Sigmoid colon (tissue), 7 donors: Measurements from ENCODE around the gene TP53BP2. TPM values are rescaled to one million over a fixed set of nuclear protein-coding genes. Genes with fewer than 3 reads are reported as not detected.

Experiments used
- DNase-seq: peaks from one replicate; pipeline ENCODE4 v3.0.0-alpha.2; 2019
- H3K27ac ChIP-seq, 4 donors: fragments of 200-600 bp; sonication (generic); one replicate each; pipeline ENCODE4 v1.5.1; 2016 to 2019; ENCODE audit warnings: mild to moderate bottlenecking in 1 of 4
- H3K27me3 ChIP-seq, 3 donors: fragments of 200-600 bp; sonication (generic); one replicate each; pipeline ENCODE4 v1.5.1; 2019; ENCODE audit warnings: mild to moderate bottlenecking in 1 of 3
- H3K36me3 ChIP-seq, 4 donors: fragments of 200-600 bp; sonication (generic); one replicate each; pipeline ENCODE4 v1.5.1; 2016 to 2019
- H3K4me1 ChIP-seq, 4 donors: fragments of 200-600 bp; sonication (generic); one replicate each; pipeline ENCODE4 v1.5.1; 2017 to 2019
- H3K4me3 ChIP-seq, 4 donors: fragments of 200-600 bp; sonication (generic); one replicate each; pipeline ENCODE4 v1.5.1; 2017 to 2019; ENCODE audit warnings: mild to moderate bottlenecking in 2 of 4, moderate library complexity in 1 of 4
- H3K9me3 ChIP-seq, 4 donors: fragments of 200-600 bp in 3 of 4; sonication (generic) in 3 of 4; one replicate each; pipeline versions ENCODE4 v1.5.1 to v1.6.1; 2013 to 2019
- EP300 ChIP-seq, 4 donors: sonication (generic); formaldehyde crosslinking; IDR thresholded peaks; one replicate each; pipeline ENCODE4 v1.6.1; 2017; ENCODE audit warnings: antibody characterized with exemption in 4 of 4
- POLR2A ChIP-seq, 2 donors: fragments of 450-650 bp; IDR thresholded peaks; one replicate each; pipeline ENCODE4 v1.6.1; 2016; ENCODE audit warnings: antibody characterized with exemption in 2 of 2, mild to moderate bottlenecking in 2 of 2, moderate library complexity in 2 of 2
- POLR2AphosphoS5 ChIP-seq, 4 donors: sonication (generic); formaldehyde crosslinking; IDR thresholded peaks; one replicate each; pipeline ENCODE4 v1.6.1; 2017; ENCODE audit warnings: antibody characterized with exemption in 4 of 4
- WGBS, 2 donors: extraction: QIAGEN DNeasy Blood & Tissue Kit; methylation state at CpG; one replicate each; pipeline ENCODE4 v1.1.7; 2013; 5-methylcytosine and 5-hydroxymethylcytosine counted together
- intact Hi-C: fragments of 100-400 bp; cut with DNase I; formaldehyde crosslinking; loops from one replicate; pipeline ENCODE4 v1.15.1; 2023
- polyA plus RNA-seq, 3 donors: library from polyadenylated mRNA; stranded (reverse); fragments of 200-250 nt; gene quantifications; one replicate each; pipeline ENCODE4 v1.2.3, GENCODE V29; 2013
- total RNA-seq, 4 donors: library from RNA; depleted of rRNA; stranded (reverse); fragments of >200 nt; gene quantifications; one replicate each; pipeline ENCODE4 v1.1.0, GENCODE V29; 2016
- TF ChIP-seq, protein P1 (sequence below), 4 experiments: fragments of 450-650 bp in 3 of 4; fragments of 200-600 bp in 1 of 4; IDR thresholded peaks; one replicate each; pipeline ENCODE4 v1.5.1; 2016 to 2019; ENCODE audit warnings: antibody characterized with exemption in 4 of 4, mild to moderate bottlenecking in 3 of 4, moderate library complexity in 2 of 4
- donor health status: healthy with polysubstance abuse.
- donor health status: Bipolar disorder and iron deficiency.
- donor health status: healthy.

The TP53BP2 gene
- total and polyA plus RNA-seq, 7 donors: 10.2 to 28.5 (median 24.6) TPM

DNA sequence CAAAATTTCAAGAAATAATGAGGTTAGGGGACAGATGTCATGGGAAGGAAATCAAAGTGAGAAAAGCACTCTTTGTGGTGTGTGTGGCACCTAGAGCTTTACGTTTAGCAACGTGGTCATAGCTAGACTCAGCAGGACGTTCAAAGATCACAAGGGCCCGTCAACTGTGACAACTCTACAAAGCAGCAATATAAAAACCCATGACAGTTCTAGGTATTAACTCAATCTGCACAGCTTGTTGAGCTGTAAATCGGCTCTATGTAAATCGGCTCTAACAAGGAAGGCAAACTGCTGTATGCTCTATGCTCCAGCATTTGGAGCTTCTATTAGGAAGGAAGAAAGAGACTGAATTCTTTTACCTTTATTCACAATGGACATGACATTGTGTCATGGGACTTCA, 64.8 kb downstream of the TP53BP2 start:
- WGBS, 2 donors: 66 to 79% methylated on average over 6 of the region's 6 CpGs
- Histone ChIP-seq H3K9me3 (no peaks in the 10 kb centered on the region), H3K4me1 (peaks cover 0 to 9% (median 4%) of the 10 kb centered on the region in 4 donors), H3K36me3 (peaks cover 0 to 72% (median 5%) of the 10 kb centered on the region in 4 donors), H3K27ac (no peak overlapping the region), H3K27me3 (no peaks in the 10 kb centered on the region), H3K4me3 (no peak overlapping the region)
- no peak for TF ChIP-seq EP300 (IDR thresholded peaks at IDR 0.05)
- TF ChIP-seq, protein P1, sequence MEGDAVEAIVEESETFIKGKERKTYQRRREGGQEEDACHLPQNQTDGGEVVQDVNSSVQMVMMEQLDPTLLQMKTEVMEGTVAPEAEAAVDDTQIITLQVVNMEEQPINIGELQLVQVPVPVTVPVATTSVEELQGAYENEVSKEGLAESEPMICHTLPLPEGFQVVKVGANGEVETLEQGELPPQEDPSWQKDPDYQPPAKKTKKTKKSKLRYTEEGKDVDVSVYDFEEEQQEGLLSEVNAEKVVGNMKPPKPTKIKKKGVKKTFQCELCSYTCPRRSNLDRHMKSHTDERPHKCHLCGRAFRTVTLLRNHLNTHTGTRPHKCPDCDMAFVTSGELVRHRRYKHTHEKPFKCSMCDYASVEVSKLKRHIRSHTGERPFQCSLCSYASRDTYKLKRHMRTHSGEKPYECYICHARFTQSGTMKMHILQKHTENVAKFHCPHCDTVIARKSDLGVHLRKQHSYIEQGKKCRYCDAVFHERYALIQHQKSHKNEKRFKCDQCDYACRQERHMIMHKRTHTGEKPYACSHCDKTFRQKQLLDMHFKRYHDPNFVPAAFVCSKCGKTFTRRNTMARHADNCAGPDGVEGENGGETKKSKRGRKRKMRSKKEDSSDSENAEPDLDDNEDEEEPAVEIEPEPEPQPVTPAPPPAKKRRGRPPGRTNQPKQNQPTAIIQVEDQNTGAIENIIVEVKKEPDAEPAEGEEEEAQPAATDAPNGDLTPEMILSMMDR (IDR thresholded peaks at IDR 0.05): no peak
- peak; percentile 12 for DNase-seq
- intact Hi-C loops: no loop called here

DNA sequence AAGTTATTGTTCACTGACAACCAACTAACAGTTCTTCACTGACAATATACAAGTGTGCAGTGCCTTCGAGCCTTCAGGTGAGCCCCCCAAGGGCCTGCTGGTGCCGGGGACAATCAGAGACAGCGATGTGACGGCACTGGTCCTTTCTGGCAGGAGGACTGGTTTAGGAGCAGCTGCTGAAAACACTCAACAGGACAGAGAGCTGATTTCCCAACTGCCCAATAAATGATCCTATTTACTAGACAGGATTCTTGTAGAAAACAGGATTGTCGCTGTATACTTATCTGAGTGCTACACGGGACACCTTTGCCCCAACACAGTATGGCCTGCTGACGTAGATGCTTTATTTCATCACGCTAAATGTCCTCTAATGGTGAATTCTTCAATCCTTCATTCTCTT, 65.4 kb downstream of the TP53BP2 start:
- H3K4me3 ChIP-seq: no peak overlapping the region
- peaks cover 0 to 78% (median 7%) of the 10 kb centered on the region in 4 donors for H3K36me3 ChIP-seq
- TF ChIP-seq POLR2A (IDR thresholded peaks at IDR 0.05) (no peak), POLR2AphosphoS5 (IDR thresholded peaks at IDR 0.05) (no peak)
- TF ChIP-seq, protein P1 (IDR thresholded peaks at IDR 0.05): no peak
- H3K27ac ChIP-seq: no peak overlapping the region
- H3K27me3 ChIP-seq: no peaks in the 10 kb centered on the region
- H3K4me1 ChIP-seq: peaks cover 0 to 2% (median under 1%) of the 10 kb centered on the region in 4 donors
- H3K9me3 ChIP-seq: no peaks in the 10 kb centered on the region
- 95% methylated on average over 8 of the region's 8 CpGs for WGBS, 2 donors
- intact Hi-C loops: no loop called here
- peak; percentile 24 for DNase-seq

DNA sequence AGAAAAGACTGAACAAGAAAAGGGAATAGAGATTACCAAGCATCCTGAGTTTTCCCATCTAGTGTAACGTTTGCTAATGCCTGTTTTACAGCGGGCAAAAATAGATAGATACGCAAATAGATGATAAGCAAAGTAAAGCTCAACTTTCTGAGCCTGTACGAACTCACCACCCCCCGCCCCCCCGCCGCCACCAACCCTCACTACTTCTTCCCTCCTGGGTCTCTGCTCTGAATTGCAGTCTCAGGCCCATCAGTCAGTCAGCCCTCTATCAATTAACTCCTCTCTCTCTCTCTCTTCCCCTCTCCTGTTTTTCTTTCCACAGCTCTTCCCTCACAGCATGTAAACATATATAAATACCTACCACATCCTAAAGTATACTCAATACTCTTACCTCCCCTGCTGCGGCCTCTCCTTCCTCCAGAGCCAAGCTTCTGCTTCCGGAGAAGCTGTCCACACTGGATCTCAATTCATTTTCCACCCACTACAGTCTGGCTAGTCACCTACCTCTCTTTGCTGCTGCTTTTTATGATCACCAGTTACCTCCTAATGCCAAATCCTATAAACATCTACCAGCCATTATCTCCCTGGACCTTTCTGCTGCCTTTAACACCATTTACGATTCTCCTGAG, 68.8 kb downstream of the TP53BP2 start:
- WGBS, 2 donors: 84 to 87% methylated on average over 10 of the region's 10 CpGs
- peak; percentile 14 for DNase-seq
- Histone ChIP-seq H3K9me3 (no peaks in the 10 kb centered on the region), H3K4me1 (peaks cover 0 to 9% (median 8%) of the 10 kb centered on the region in 4 donors), H3K36me3 (peaks cover 0 to 88% (median 23%) of the 10 kb centered on the region in 4 donors), H3K27ac (no peak overlapping the region), H3K4me3 (no peak overlapping the region), H3K27me3 (no peaks in the 10 kb centered on the region)
- intact Hi-C loops: no loop called here
- TF ChIP-seq, protein P1 (IDR thresholded peaks at IDR 0.05): no peak
- TF ChIP-seq POLR2AphosphoS5 (IDR thresholded peaks at IDR 0.05) (no peak), POLR2A (IDR thresholded peaks at IDR 0.05) (no peak)

DNA sequence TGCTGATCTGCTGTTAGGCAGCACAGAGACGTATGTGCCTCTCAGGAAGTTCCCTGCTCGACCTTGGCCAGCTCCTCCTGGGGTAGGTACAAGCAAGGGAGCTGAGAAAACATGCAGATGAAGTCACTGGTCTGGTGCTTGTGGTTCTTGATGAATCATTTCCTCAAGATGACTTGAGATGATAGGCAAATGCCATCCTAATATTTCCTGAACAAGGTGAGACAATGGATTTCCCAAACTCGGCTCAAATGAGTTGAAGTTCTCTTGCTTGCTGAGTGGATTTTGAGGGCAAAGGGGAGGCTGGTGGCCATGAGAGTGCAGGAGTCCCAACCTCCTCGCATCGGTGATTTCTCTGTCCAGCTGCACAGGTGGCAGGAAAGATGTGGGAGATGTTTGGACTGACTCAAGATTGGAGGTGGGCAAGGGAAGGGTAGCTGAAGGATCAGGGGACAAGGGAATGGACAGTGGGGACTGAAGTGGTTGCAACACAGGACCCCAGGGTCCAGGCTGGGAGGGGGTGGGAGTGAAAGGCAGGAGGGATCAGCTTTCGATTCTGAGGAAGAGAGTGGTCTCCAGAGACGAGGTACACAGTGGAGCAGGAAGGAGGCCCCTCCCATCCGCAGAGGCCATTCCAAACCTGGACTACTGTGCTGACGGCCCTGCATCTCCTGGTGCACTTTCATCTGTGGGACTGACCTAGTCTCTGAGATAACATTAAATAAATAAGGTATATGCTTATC, 69.5 kb downstream of the TP53BP2 start:
- intact Hi-C loops: no loop called here
- peak; percentile 40 for DNase-seq
- no peaks in the 10 kb centered on the region for H3K27me3 ChIP-seq
- TF ChIP-seq POLR2AphosphoS5 (IDR thresholded peaks at IDR 0.05) (peak in 1 of 4 donors; percentile 4), POLR2A (IDR thresholded peaks at IDR 0.05) (no peak), EP300 (IDR thresholded peaks at IDR 0.05) (no peak)
- TF ChIP-seq, protein P1 (IDR thresholded peaks at IDR 0.05): no peak
- no peaks in the 10 kb centered on the region for H3K9me3 ChIP-seq
- H3K4me1 ChIP-seq: peaks cover 0 to 16% (median 14%) of the 10 kb centered on the region in 4 donors
- H3K4me3 ChIP-seq: no peak overlapping the region
- H3K36me3 ChIP-seq: peaks cover 0 to 88% (median 23%) of the 10 kb centered on the region in 4 donors
- H3K27ac ChIP-seq: no peak overlapping the region
- WGBS, 2 donors: 63 to 68% methylated on average over 9 of the region's 9 CpGs
